MM.1S (cell line): ENCODE measurements around the gene RCBTB2.

ENCODE experiments used
- DNase-seq: peaks from one replicate; pipeline ENCODE4 v3.0.0-alpha.2; 2015
- H2AFZ ChIP-seq: fragments of 300-600 bp; sonication (generic); 2 replicates; pipeline ENCODE4 v1.6.0; 2016; ENCODE audit warnings: antibody characterized with exemption, low read length
- H3F3A ChIP-seq: fragments of 300-600 bp; sonication (generic); 2 replicates; pipeline ENCODE4 v1.6.1; 2016; ENCODE audit warnings: mild to moderate bottlenecking, antibody characterized with exemption, low read length, moderate library complexity, mixed read lengths; ENCODE audit not compliant: insufficient read depth
- H3K27ac ChIP-seq: fragments of 300-600 bp; sonication (generic); 2 replicates; pipeline ENCODE4 v1.5.1; 2016; ENCODE audit warnings: mild to moderate bottlenecking, low read length
- H3K27me3 ChIP-seq: fragments of 300-600 bp; sonication (generic); replicated peaks from 2 replicates; pipeline ENCODE4 v1.6.0; 2016; ENCODE audit warnings: low read length; ENCODE audit not compliant: insufficient read depth
- H3K36me3 ChIP-seq: fragments of 300-600 bp; sonication (generic); replicated peaks from 2 replicates; pipeline ENCODE4 v1.6.1; 2016; ENCODE audit warnings: mild to moderate bottlenecking, low read length, mixed read lengths; ENCODE audit not compliant: insufficient read depth
- H3K4me1 ChIP-seq: fragments of 300-600 bp; sonication (generic); 2 replicates; pipeline ENCODE4 v1.6.1; 2016; ENCODE audit warnings: low read length, mixed read lengths
- H3K4me2 ChIP-seq: fragments of 300-600 bp; sonication (generic); 2 replicates; pipeline ENCODE4 v1.6.0; 2016; ENCODE audit warnings: low read depth, low read length
- H3K4me3 ChIP-seq: fragments of 300-600 bp; sonication (generic); 2 replicates; pipeline ENCODE4 v1.5.1; 2016; ENCODE audit warnings: low read length, mixed read lengths
- H3K79me2 ChIP-seq: fragments of 300-600 bp; sonication (generic); 2 replicates; pipeline ENCODE4 v1.6.1; 2016; ENCODE audit warnings: mixed run types, low read length, mixed read lengths
- H3K9ac ChIP-seq: fragments of 300-600 bp; sonication (generic); 2 replicates; pipeline ENCODE4 v1.6.1; 2016; ENCODE audit warnings: low read length, mixed read lengths
- H3K9me2 ChIP-seq: fragments of 300-600 bp; sonication (generic); replicated peaks from 2 replicates; pipeline ENCODE4 v1.6.1; 2016; ENCODE audit warnings: mild to moderate bottlenecking, low read length, mixed read lengths; ENCODE audit not compliant: insufficient read depth
- H3K9me3 ChIP-seq: fragments of 300-600 bp; sonication (generic); replicated peaks from 2 replicates; pipeline ENCODE4 v1.6.1; 2016; ENCODE audit warnings: mild to moderate bottlenecking, low read length, mixed read lengths; ENCODE audit not compliant: insufficient read depth
- H4K20me1 ChIP-seq: fragments of 300-600 bp; sonication (generic); 2 replicates; pipeline ENCODE4 v1.6.1; 2016; ENCODE audit warnings: mild to moderate bottlenecking, low read length, moderate library complexity, mixed read lengths; ENCODE audit not compliant: insufficient read depth
- CTCF ChIP-seq: fragments of 300-600 bp; sonication (generic); IDR thresholded peaks from 2 replicates; pipeline ENCODE4 v1.5.1; 2016; ENCODE audit warnings: antibody characterized with exemption, low read length, mixed read lengths
- EZH2 ChIP-seq: fragments of 300-600 bp; sonication (generic); optimal IDR thresholded peaks from 2 replicates; pipeline ENCODE3; 2017; ENCODE audit warnings: low read depth, mild to moderate bottlenecking, antibody characterized with exemption, low read length, mixed read lengths
- EZH2phosphoT487 ChIP-seq: fragments of 300-600 bp; sonication (generic); IDR thresholded peaks from 2 replicates; pipeline ENCODE4 v1.6.1; 2018; ENCODE audit warnings: antibody characterized with exemption, low read length

The RCBTB2 gene

GRCh38 chr13:48449656-48450055, 83.2 kb downstream of the RCBTB2 start:
- no peak for DNase-seq
- Histone ChIP-seq H3K27ac (no peak overlapping the region), H3F3A (0 out of 2 replicates have a peak, but pooled peaks cover 3% of the 10 kb centered on the region), H2AFZ (no peak overlapping the region), H3K4me2 (no peak overlapping the region), H3K36me3 (no peaks in the 10 kb centered on the region), H3K9ac (no peak overlapping the region), H3K9me2 (no peaks in the 10 kb centered on the region), H4K20me1 (no peaks in the 10 kb centered on the region), H3K27me3 (no peaks in the 10 kb centered on the region), H3K4me1 (no peaks in the 10 kb centered on the region), H3K79me2 (no peaks in the 10 kb centered on the region), H3K9me3 (no peaks in the 10 kb centered on the region), H3K4me3 (no peak overlapping the region)
- TF ChIP-seq EZH2 (no peak), CTCF (no peak), EZH2phosphoT487 (no peak)

- Histone ChIP-seq H3K9me3 (no peaks in the 10 kb centered on the region), H3K36me3 (no peaks in the 10 kb centered on the region), H3F3A (0 out of 2 replicates have a peak, but pooled peaks cover 3% of the 10 kb centered on the region), H3K9me2 (no peaks in the 10 kb centered on the region), H2AFZ (no peak overlapping the region), H3K4me2 (no peak overlapping the region), H3K27ac (no peak overlapping the region), H3K79me2 (no peaks in the 10 kb centered on the region), H3K4me3 (no peak overlapping the region), H3K9ac (no peak overlapping the region), H4K20me1 (no peaks in the 10 kb centered on the region), H3K27me3 (no peaks in the 10 kb centered on the region), H3K4me1 (no peaks in the 10 kb centered on the region)
- TF ChIP-seq CTCF (no peak), EZH2 (no peak), EZH2phosphoT487 (no peak)
- no peak for DNase-seq
Observed at GRCh38 chr13:48448959-48449614, 83.8 kb downstream of the RCBTB2 start.

GRCh38 chr13:48448285-48448958, 84.5 kb downstream of the RCBTB2 start:
- Histone ChIP-seq H3K4me2 (no peak overlapping the region), H3K27ac (no peak overlapping the region), H3K27me3 (no peaks in the 10 kb centered on the region), H2AFZ (no peak overlapping the region), H3K9me3 (no peaks in the 10 kb centered on the region), H3K36me3 (no peaks in the 10 kb centered on the region), H4K20me1 (no peaks in the 10 kb centered on the region), H3K79me2 (no peaks in the 10 kb centered on the region), H3K4me3 (no peak overlapping the region), H3F3A (0 out of 2 replicates have a peak, but pooled peaks cover 3% of the 10 kb centered on the region), H3K9ac (no peak overlapping the region), H3K9me2 (no peaks in the 10 kb centered on the region), H3K4me1 (no peaks in the 10 kb centered on the region)
- TF ChIP-seq EZH2phosphoT487 (no peak), CTCF (no peak), EZH2 (no peak)
- no peak for DNase-seq
